Esophagus squamous epithelium (tissue), 5 donors: ENCODE results near the gene LMO2. TPM values are rescaled to one million over a fixed set of nuclear protein-coding genes. Genes with fewer than 3 reads are reported as not detected.

Experiments used
- DNase-seq: peaks from one replicate; lab custom pipeline; 2025; lab: John Stamatoyannopoulos, UW
- H3K27ac ChIP-seq, 4 donors: fragments of 200-600 bp; sonication (generic); one replicate each; pipeline ENCODE4 v1.5.1; 2016 to 2019; ENCODE audit warnings: mild to moderate bottlenecking in 1 of 4
- H3K27me3 ChIP-seq, 4 donors: fragments of 200-600 bp; sonication (generic); 1 replicate in 3 of 4; 2 replicates in 1 of 4; pipeline versions ENCODE4 v1.5.1 to v1.6.0; 2017 to 2021; ENCODE audit warnings: antibody characterized with exemption in 1 of 4
- H3K36me3 ChIP-seq, 3 donors: fragments of 200-600 bp; sonication (generic); one replicate each; pipeline ENCODE4 v1.5.1; 2016 to 2019
- H3K4me1 ChIP-seq, 3 donors: fragments of 200-600 bp; sonication (generic); one replicate each; pipeline ENCODE4 v1.5.1; 2017 to 2019
- H3K4me3 ChIP-seq, 4 donors: fragments of 200-600 bp; sonication (generic); 1 replicate in 3 of 4; 2 replicates in 1 of 4; pipeline ENCODE4 v1.5.1; 2016 to 2019; ENCODE audit warnings: mild to moderate bottlenecking in 2 of 4, moderate library complexity in 1 of 4
- H3K9me3 ChIP-seq, 3 donors: fragments of 200-600 bp; sonication (generic); one replicate each; pipeline ENCODE4 v1.5.1; 2016 to 2019
- CTCF ChIP-seq, 6 experiments: fragments of 450-650 bp in 4 of 6; fragments of 200-600 bp in 2 of 6; sonication (generic) in 2 of 6; IDR thresholded peaks; one replicate each; pipeline ENCODE4 v1.5.1; 2016 to 2019; ENCODE audit warnings: antibody characterized with exemption in 6 of 6, mild to moderate bottlenecking in 4 of 6, moderate library complexity in 4 of 6
- POLR2A ChIP-seq, 4 donors: fragments of 450-650 bp; IDR thresholded peaks; one replicate each; pipeline ENCODE4 v1.6.1; 2017; ENCODE audit warnings: antibody characterized with exemption in 4 of 4, mild to moderate bottlenecking in 4 of 4, moderate library complexity in 3 of 4
- WGBS, 2 donors: methylation state at CpG; one replicate each; pipeline ENCODE4 v1.1.5; 2018; 5-methylcytosine and 5-hydroxymethylcytosine counted together
- intact Hi-C: fragments of 100-400 bp; cut with DNase I; formaldehyde crosslinking; loops from one replicate; pipeline ENCODE4 v1.15.0; 2022
- total RNA-seq, 4 donors: library from RNA; depleted of rRNA; stranded (reverse); fragments of >200 nt; gene quantifications; one replicate each; pipeline ENCODE4 v1.1.0, GENCODE V29; 2016
- donor health status: DM: yes; HTN: yes; CAD: no.

Gene LMO2
- total RNA-seq, 4 donors from 2014 or later: 7.0 to 18.9 (median 13.3) TPM

- Histone ChIP-seq H3K9me3 (no peaks in the 10 kb centered on the region), H3K4me1 (peaks cover 3 to 56% (median 29%) of the 10 kb centered on the region in 3 donors), H3K4me3 (no peak overlapping the region), H3K36me3 (no peaks in the 10 kb centered on the region), H3K27me3 (peaks cover 0 to 4% (median 0%) of the 10 kb centered on the region in 4 donors), H3K27ac (peak overlapping the region in 1 of 4 donors; percentile 71)
- no peak for DNase-seq
- WGBS, 2 donors: 91 to 98% methylated on average over 2 of the region's 2 CpGs
- TF ChIP-seq CTCF (IDR thresholded peaks at IDR 0.05) (no peak), POLR2A (IDR thresholded peaks at IDR 0.05) (no peak)
- intact Hi-C loops: no loop called here
Observed at GRCh38 chr11:33896911-33897310, 5.0 kb upstream of the LMO2 start.

GRCh38 chr11:33895752-33896137 is 3.9 kb upstream of the LMO2 start:
- Histone ChIP-seq H3K27ac (peak overlapping the region in 2 of 4 donors; percentile 10 to 22), H3K36me3 (no peaks in the 10 kb centered on the region), H3K4me1 (peaks cover 3 to 56% (median 29%) of the 10 kb centered on the region in 3 donors), H3K27me3 (peaks cover 0 to 4% (median 0%) of the 10 kb centered on the region in 4 donors), H3K4me3 (no peak overlapping the region), H3K9me3 (no peaks in the 10 kb centered on the region)
- 19 to 58% methylated on average over 2 of the region's 2 CpGs for WGBS, 2 donors
- no peak for DNase-seq
- intact Hi-C loops: no loop called here
- TF ChIP-seq POLR2A (IDR thresholded peaks at IDR 0.05): no peak
- TF ChIP-seq CTCF (IDR thresholded peaks at IDR 0.05): no peak

GRCh38 chr11:33894398-33894746 is 2.5 kb upstream of the LMO2 start:
- WGBS, 2 donors: 63 to 84% methylated on average over 4 of the region's 4 CpGs
- Histone ChIP-seq H3K27ac (peak overlapping the region in 1 of 4 donors; percentile 22), H3K4me3 (no peak overlapping the region), H3K27me3 (peaks cover 0 to 4% (median 0%) of the 10 kb centered on the region in 4 donors), H3K4me1 (peaks cover 3 to 45% (median 26%) of the 10 kb centered on the region in 3 donors), H3K9me3 (no peaks in the 10 kb centered on the region), H3K36me3 (no peaks in the 10 kb centered on the region)
- TF ChIP-seq CTCF (IDR thresholded peaks at IDR 0.05): no peak
- TF ChIP-seq POLR2A (IDR thresholded peaks at IDR 0.05): no peak
- no peak for DNase-seq
- intact Hi-C loops: no loop called here

GRCh38 chr11:33893711-33894397 is 2.0 kb upstream of the LMO2 start:
- Histone ChIP-seq H3K27me3 (peaks cover 0 to 4% (median 0%) of the 10 kb centered on the region in 4 donors), H3K9me3 (no peaks in the 10 kb centered on the region), H3K27ac (peak overlapping the region in 2 of 4 donors; percentile 22 to 69), H3K36me3 (no peaks in the 10 kb centered on the region), H3K4me1 (peaks cover under 1 to 40% (median 22%) of the 10 kb centered on the region in 3 donors), H3K4me3 (peak overlapping the region in 1 of 4 donors; percentile 34)
- DNase-seq: no peak
- WGBS, 2 donors: 46 to 86% methylated on average over 14 of the region's 14 CpGs
- intact Hi-C loops: no loop called here
- no peak for TF ChIP-seq POLR2A (IDR thresholded peaks at IDR 0.05)
- no peak for TF ChIP-seq CTCF (IDR thresholded peaks at IDR 0.05)

GRCh38 chr11:33892906-33893594 is 1.2 kb upstream of the LMO2 start:
- H3K4me1 ChIP-seq: peaks cover 0 to 32% (median 14%) of the 10 kb centered on the region in 3 donors
- intact Hi-C loops: no loop called here
- peaks cover 0 to 4% (median 0%) of the 10 kb centered on the region in 4 donors for H3K27me3 ChIP-seq
- TF ChIP-seq POLR2A (IDR thresholded peaks at IDR 0.05) (no peak), CTCF (IDR thresholded peaks at IDR 0.05) (no peak)
- no peak overlapping the region for H3K27ac ChIP-seq
- no peak for DNase-seq
- WGBS, 2 donors: 75 to 86% methylated on average over 10 to 11 of the region's 11 CpGs
- H3K36me3 ChIP-seq: no peaks in the 10 kb centered on the region
- H3K4me3 ChIP-seq: no peak overlapping the region
- no peaks in the 10 kb centered on the region for H3K9me3 ChIP-seq
